Kasumi-1 (cell line): ENCODE results near the gene ANKRD45.
A peak's percentile ranks its signal among the peaks of the same experiment; 100 is the strongest.
"Not testable (repeated sequence)": the region's sequence is repeated elsewhere in the genome, so short reads cannot be mapped to it uniquely, and the experiment has no call there.

Experiments
- DNase-seq, 2 experiments: peaks; one replicate each; lab custom pipeline; 2025; lab: John Stamatoyannopoulos, UW

Gene ANKRD45, protein sequence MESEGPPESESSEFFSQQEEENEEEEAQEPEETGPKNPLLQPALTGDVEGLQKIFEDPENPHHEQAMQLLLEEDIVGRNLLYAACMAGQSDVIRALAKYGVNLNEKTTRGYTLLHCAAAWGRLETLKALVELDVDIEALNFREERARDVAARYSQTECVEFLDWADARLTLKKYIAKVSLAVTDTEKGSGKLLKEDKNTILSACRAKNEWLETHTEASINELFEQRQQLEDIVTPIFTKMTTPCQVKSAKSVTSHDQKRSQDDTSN

DNA sequence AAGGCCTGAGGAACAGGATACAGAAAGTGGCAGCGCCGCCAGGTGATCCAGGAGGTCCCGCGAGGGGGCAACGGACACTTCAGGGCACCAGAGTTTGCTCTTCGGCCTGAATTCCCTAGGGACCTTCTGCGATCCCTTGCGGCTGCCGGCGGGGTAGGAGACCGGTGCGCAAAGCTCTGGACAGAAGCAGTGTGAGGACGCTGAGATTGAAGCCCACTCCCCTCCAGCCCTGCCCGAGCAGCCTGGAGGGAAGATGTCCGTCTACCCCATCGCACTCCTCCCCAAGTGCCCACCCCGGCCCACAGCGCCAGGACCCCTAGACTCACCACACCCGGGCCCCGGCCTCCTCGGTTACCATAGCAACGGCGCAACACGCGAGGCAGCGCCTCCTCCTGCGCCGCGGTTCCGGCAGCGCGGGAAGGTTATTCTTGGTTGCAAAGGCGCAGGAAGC lies at the start of gene ANKRD45:
Gene ANKRD45 (minus strand): TSS at position 361 of the 451 bp plus-strand sequence. CDS start 10,433 bp downstream, outside the sequence.
- DNase-seq: no peak

DNA sequence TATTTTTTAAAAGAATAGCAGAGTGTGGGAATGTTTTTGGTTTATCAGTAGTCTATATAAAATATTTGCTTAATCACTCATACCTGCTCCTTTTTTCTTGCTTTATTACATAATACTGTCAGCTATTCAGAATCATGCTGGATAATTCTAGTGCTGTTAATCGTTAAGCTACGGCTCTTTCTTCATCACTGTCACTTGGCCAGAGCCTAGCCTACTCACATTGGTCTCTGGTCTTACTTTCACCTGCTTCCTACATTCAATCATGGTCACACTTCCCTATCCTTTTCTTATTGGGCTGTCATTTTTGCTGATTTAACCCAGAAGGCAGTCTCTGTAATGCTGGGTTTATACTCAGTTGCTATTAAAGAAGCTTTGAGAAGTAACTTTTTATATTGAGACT lies 47.6 kb upstream of the ANKRD45 start:
- no peak for DNase-seq

DNA sequence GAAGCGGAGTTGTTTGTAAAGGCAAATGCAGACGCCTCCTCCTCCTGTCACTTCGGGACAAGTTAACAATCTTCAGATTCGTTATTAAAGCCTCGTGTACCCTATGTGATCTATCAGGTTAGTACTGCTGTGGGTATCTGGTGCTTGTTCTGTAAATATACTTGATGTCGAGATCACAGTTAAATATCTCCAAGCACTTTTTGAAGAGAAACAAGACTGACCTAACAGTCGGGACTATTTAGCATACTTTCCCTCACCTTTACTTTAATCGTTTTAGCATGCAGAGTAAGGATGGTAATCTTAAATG lies 45.8 kb upstream of the ANKRD45 start:
- DNase-seq: no peak

DNA sequence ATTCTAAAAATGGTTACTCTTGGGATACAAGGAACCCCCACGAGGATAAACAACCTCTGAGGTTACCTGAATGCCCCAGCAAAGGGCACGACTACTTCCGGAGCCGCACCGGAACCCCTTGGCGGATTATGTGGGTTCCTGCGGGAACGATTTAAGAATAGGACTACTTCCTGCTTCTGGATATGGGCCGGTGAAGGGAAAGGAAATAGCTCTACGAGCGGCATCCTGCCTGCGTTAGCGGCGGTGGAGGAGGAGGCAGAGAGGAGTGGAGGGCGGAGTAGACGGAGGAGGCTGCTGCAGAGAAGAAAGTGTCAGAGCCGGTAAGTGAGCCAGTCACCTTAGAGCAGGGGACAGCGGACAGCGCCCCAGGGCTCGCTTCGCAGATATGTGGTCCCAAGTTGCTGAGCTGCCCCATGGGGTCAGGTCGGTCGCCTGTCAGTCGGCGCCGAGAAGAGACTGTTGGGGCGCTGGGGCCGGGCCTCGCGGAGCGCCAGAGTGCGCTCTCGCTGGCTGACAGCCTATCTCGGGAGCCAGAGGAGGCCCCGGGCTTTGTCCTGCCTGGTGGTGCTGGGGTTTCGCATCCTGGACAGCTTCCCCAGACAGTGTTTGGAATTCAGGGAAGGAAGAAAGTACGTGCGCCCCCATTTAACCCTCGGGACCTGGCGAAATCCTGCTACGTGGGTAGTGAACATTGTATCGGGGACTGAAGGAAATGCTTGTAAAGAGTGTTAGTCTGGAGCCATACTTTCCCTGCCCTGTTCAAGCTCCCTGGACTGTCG lies 45.3 kb upstream of the ANKRD45 start, which contains the start of gene KLHL20:
Gene KLHL20 (plus strand): TSS at position 223 of the 779 bp plus-strand sequence. CDS start 1,063 bp downstream, outside the sequence.
- peak; percentile 94 to 95 for DNase-seq

DNA sequence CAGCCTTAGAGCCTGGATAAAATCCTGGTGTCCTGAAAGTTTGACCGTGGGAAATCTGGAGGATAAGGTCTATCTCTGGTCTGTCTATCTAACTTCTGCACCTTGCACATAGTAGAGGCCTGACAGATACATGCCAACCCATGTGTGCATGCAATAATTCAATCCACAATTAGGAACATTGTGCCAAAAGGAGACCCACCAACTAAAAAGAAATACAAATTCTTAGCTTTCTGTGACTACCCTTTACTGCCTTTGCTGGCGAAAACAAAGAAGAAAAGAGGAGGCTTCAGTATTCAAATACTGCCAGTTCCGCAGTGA lies 44.7 kb upstream of the ANKRD45 start:
- no peak for DNase-seq

DNA sequence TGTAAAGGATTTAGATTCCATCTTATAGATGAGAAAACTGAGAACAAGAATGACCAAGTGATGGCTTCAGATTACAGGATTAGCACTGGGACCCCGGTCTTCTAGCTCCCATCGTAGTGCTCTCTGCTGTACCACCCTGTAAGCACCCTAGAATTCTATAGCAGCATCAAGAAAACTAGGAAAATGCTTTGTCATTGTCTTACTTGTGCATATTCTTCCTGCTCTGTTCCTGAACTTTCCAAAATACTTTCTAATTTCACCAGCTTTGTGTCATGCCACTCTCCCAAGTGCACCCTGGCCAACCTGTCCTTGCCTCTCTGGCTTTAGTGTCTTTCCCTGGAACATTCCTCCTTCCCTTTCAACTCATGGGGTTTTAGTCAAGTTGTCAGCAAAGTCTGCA lies 39.1 kb upstream of the ANKRD45 start:
- DNase-seq: no peak

DNA sequence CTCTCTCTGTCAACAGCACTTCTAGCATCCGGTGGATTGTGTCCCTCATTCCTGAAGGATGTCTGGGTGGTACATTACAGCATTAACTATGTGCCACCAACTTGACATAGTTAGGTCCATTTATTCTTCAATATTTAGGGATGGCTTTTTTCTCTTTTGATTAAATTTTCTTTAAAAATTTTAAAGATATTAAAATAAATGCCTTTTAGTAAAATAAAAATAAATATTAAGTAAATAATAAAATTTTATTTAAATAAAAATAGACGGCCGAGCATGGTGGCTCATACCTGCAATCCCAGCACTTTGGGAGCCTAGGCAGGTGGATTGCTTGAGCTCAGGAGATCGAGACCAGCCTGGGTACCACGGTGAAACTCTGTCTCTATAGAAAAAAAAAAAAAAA lies 35.5 kb upstream of the ANKRD45 start:
- no peak for DNase-seq

DNA sequence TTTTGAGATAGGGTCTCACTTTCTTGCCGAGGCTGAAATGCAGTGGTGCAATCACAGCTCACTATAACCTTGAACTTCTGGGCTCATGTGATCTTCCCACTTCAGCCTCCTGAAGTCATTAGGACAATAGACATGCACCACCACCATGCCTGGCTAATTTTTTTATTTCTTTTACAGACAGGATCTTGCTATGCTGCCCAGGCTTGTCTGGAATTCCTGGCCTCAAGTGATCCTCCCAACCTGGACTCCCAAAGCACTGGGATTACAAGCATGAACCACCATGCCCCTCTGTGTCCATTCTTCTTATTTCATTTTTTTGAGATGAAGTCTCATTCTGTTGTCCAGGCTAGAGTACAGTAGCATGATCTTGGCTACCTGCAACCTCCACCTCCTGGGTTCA lies 33.1 kb upstream of the ANKRD45 start:
- no peak for DNase-seq

DNA sequence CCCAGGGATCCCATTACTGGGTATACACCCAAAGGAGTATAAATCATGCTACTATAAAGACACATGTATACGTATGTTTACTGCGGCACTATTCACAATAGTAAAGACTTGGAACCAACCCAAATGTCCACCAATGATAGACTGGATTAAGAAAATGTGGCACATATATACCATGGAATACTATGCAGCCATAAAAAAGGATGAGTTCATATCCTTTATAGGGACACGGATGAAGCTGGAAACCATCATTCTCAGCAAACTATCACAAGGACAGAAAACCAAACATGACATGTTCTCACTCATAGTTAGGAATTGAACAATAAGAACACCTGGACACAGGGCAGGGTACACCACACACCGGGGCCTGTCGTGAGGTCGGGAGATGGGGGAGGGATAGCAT lies 31.6 kb upstream of the ANKRD45 start:
- not testable (repeated sequence) for DNase-seq

DNA sequence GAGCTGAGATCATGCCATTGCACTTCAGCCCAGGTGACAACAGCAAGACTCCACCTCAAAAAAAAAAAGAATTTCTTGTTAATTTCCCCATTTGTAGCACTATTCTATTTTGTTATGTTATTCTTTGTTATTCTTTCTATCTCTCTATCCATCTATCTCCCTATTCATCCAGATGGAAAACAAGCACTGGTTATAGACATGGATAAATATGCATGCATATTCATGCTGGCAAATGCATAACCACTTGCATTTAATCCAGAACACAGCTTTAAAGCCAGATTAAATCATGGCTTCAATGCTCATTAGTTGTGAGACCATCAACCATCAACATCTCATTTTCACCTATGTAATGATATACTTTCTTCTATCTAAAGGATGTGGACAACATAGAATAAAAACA lies 23.6 kb upstream of the ANKRD45 start:
- DNase-seq: no peak

DNA sequence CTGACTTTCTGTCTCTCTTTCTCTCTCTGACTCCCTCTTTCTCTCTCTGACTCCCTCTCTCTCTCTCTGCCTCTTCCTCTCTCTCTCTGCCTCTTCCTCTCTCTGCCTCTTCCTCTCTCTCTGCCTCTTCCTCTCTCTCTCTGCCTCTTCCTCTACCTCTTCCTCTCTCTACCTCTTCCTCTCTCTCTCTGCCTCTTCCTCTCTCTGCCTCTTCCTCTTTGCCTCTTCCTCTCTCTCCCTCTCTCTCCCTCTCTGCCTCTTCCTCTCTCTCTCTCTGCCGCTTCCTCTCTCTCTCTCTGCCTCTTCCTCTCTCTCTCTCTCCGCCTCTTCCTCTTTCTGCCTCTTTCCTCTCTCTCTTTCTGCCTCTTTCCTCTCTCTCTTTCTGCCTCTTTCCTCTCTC lies 18.6 kb upstream of the ANKRD45 start:
- DNase-seq: no peak

DNA sequence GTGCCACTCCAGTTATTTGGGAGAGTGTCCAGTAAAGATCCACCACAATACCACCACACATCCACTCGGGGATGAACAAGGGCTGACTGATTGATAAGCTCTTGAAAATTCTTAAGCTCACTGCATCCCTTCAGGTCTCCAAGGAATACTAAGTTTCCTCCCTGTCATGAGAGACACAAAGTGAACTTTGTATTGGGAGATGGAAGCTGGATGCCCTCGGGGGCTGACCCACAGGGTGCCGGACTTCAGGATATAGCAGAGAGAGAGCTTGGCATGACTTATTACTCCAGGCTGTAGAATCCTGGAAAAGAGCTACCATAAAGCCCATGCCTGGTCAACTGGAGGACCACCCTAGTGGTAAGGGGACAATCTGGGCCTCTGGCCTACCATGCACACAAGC lies 15.5 kb upstream of the ANKRD45 start:
- DNase-seq: not testable (repeated sequence)

DNA sequence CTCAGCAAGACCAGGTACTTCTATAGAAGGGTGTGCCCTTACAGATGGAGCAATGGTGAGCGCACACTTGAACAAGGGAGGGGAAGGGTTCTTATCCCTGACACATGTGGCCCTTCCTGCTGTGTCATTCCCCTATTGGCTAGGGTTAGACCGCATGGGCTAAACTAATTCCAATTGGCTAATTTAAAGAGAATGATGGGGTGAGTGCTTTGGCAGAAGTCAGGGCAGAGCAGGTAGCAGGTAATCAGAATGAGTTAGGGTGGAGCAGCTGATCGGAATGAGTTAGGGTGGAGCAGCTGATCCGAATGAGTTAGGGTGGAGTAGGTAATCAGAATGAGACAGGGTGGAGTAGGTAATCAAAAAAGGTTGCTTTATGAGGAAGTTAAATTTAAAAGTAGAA lies 14.2 kb upstream of the ANKRD45 start:
- not testable (repeated sequence) for DNase-seq

DNA sequence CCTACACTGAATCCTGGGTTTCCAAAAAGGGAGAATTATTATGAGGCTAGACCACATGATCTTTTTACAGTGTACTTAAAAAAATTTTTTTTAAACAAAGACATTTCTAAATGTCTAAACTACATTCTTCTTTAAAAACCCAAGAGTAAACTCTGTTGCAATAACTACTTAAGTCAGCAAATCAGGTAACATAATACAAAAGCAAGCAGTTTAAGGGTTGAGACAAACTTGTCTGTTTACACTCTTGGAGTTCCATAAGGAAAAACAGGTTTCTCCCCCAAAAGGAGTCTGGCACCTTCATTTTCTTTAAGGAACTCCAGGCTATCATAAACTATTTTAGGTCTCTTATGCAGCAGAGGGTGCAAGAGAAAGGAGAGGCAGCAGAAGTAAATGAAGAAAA lies 12.5 kb upstream of the ANKRD45 start:
- DNase-seq: no peak

DNA sequence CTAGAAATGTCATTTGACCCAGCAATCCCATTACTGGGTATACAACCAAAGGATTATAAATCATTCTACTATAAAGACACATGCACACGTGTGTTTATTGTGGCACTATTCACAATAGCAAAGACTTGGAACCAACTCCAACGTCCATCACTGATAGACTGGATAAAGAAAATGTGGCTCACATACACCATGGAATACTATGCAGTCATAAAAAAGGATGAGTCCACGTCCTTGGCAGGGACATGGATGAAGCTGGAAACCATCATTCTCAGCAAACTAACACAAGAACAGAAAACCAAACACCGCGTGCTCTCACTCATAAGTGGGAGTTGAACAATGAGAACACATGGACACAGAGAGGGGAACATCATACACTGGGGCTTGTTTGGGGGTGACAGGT lies 10.5 kb upstream of the ANKRD45 start:
- DNase-seq: not testable (repeated sequence)

DNA sequence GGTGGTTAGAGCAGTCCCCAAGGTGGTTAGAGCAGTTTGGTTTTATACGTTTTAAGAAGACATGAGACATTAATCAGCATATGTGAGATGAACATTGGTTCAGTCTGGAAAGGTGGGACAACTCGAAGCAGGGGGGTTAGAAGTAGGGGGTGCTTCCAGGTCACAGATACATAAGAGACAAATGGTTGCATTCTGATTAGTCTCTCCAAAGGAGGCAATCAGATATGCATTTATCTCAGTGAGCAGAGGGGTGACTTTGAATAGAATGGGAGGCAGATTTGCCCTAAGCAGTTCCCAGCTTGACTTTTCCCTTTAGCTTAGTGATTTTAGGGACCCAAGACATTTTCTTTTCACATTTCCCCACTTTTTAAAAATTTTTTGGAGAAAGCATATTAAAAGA lies 4.8 kb upstream of the ANKRD45 start:
- DNase-seq: not testable (repeated sequence)

DNA sequence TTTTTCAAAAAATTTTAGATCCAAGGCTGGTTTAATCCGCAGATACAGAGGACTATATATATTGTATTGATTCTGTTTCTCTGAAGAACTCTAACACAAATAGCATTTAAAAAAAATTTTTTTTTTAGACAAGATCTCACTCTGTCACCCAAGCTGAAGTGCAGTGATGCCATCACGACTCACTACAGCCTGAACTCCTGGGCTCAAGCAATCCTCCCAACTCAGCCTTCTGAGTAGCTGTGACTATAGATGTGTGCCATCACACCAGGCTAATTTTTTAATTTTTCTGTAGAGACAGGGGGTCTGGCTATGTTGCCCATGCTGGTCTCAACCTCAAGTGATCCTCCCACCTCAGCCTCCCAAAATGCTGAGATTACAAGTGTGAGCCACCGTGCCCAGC lies 3.0 kb downstream of the ANKRD45 start:
- no peak for DNase-seq

DNA sequence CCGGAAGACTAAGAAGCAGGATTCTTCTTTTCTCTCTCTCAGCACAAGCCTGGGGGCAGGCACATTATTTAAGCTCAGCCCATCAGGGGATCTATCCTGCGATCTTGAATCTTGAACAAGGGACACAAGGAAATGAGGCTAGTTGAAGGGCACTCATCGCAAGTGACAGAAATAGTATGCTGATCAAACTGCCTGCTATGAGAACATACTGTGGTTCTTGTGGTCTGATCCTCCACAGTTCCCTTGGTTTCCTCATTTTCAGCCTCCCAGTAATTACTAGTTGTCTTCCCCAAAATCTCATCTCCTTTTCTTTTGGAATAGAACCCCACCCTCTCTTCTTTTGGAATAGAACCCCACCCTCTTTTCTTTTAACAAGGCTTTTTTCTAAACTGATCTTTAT lies 6.5 kb downstream of the ANKRD45 start:
- DNase-seq: peak; percentile 86 to 89

DNA sequence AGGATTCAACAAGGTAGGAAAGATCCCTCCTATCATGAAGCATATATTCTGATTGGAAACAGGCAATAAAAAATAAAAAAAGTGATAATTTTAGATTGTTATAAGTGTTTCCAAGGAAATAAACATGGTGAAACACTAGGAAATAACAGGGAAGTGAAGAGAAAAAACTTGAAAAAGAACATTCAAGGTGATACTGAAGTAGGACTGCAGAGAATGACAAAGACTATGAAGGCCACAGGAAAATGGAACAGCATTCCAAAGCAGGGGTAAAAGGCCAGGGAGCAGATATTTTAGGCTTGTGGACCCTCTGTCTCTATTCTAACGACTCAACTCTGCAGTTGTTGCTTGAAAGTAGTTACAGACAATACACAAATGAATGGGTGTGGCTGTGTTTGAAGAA lies 7.9 kb downstream of the ANKRD45 start:
- no peak for DNase-seq

DNA sequence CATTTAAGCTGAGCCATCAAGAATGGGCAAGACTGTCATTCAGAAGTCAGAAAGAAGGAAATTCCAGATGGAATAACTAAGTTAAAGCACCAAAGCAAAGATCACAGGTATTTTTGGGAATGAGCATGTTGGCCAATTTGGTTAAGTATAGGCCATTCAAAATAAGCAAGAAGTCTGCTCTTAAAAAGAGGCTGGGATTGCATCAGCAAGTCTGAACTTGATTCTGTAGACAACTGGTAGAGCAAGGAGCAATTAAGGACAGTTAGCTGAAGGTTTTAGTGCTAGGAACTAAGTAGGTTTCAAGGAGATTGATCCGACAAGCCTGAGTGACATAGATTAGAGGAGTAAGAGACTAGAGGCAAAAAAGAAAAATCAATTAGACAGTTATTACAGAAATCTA lies 8.4 kb downstream of the ANKRD45 start:
- DNase-seq: no peak

DNA sequence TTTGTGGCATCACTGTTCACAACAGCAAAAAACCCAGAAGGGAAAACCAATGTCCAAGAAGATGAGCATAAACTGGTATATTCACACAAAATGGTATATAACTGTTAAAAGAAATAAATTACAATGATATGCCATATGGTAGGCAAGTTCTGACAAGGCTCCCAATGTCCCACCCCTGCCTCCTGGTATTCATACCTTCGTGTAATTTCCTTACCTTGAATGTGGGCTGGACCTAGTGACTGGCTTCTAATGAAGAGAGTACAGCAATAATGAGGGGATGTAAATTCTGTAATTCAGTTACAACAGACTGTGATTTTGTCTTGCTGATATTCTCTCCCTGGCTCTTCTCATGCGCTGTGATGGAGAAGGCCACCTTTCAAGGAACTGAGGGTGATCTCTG lies 9.3 kb downstream of the ANKRD45 start:
- DNase-seq: no peak

DNA sequence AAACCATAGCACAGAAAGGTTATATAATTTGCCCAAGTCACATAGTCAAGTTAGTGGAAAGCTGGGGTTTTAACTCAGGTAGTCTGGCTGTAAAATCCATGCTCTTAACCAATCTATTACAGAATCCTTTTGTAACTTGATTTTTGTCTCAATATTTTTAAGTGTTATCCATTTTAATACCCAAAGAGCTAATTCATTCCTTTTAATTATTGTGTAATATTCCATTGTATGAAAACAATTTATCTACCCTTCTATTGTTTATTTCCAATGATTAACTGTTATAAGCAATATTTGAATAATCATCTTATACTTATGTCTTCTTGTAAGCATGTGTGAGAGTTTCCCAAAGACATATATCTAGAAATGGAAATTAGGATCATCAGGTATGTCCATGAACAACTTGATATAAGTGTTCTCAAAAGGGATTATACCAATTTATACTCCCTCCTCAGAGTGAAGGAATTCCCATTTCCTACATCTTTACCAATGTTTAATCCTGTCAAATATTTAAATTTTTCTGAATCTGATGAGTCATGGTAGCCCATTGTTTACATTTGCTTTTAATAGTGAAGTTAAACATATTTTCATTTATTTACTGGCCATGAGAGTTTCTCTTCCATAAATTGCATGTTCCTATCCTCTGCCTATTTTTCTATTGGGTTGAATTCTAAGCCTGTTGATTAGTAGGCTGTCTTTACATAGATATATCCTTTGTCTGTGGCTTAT lies 20.6 kb downstream of the ANKRD45 start:
- no peak for DNase-seq

DNA sequence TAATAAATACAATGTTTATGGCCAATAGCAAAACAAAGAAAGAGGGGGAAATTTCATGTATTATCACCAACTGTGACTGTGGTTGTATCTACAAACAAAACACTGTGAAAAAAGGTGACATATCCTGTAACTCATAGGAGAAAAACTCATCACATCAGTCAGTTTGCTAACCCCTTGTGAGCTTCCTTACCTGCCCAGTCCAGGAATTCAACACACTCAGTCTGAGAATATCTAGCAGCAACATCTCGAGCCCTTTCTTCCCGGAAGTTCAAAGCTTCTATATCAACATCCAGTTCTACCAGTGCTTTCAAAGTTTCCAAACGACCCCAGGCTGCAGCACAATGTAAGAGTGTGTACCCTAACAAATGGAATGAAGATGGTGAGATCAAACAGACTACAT lies 23.0 kb downstream of the ANKRD45 start:
- DNase-seq: no peak
